ENCODE data around the gene RNASET2. TPM values are rescaled to one million over a fixed set of nuclear protein-coding genes. Genes with fewer than 3 reads are reported as not detected.

The RNASET2 gene
- total and polyA plus RNA-seq, 10 of the 15 experiments (the other 5 are each of a cell fraction or from before 2014, with no cell fraction given), result 5.5 to 225 (median 50.2) TPM

DNA sequence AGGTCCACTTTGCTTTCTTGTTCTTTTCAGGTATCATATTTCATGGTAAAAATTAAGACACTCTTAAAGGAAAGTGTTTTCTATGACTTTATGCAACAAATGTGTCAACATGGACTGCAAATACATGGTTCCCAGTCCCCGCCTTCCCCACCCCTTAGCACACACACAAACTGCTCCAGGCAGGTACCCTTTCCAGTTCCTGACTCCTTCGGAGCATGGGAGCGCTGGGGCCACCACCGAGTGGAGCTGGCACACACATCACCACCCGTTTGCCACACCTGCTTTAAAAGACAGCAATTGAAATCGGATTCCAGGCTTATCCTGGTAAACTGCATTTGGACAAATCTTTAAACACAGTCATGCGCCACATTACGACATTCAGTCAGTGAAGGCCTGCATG lies 22.2 kb downstream of the RNASET2 start:
- 94% methylated on average over 8 of the region's 8 CpGs for WGBS (ENCODE audit: insufficient coverage, insufficient replicate concordance, low lambda C conversion rate, missing lambda C conversion rate)
- H3K9ac ChIP-seq (ENCODE audit: control insufficient read depth, insufficient read depth, low read length), result no peak overlapping the region
- BruUV-seq (replicated peaks), result no TSS peak

More for the DNA sequence above, 22.2 kb downstream of the RNASET2 start:
- FAIRE-seq (no peak), DNase-seq (ENCODE audit: low read depth, low spot score) (no peak), ATAC-seq (no peak)
- no peaks in the 10 kb centered on the region for H3K9me3 ChIP-seq (replicated peaks; ENCODE audit: control insufficient read depth, insufficient read depth, low read length)
- no peaks in the 10 kb centered on the region for H3K4me1 ChIP-seq (ENCODE audit: control insufficient read depth, insufficient read depth, low read length)
- ChIA-PET RAD21 (ENCODE audit: unreplicated experiment) (interaction anchor here (0.9 to 1.6 kb wide), 2 partner anchors 19 to 55 kb away, joined by 3 to 4 read pairs; no protein-coding TSS in a partner anchor), POLR2A (no interaction called here), SMC1A (ENCODE audit: uncharacterized antibody, unreplicated experiment) (interaction anchor here (1.2 to 2.0 kb wide), 3 partner anchors 23 to 205 kb away, joined by 3 to 11 read pairs (median 3); partner anchors contain the start of gene RNASET2), CTCF (no interaction called here)
- H4K20me1 ChIP-seq (ENCODE audit: control insufficient read depth, insufficient read depth), result peaks cover 3% of the 10 kb centered on the region; the same call in 1 of the 2 replicates
- TF ChIP-seq BMI1 (IDR thresholded peaks at IDR 0.05; ENCODE audit: borderline replicate concordance) (no peak), SREBF1 (IDR thresholded peaks at IDR 0.05; ENCODE audit: low read length) (no peak), TCF12 (IDR thresholded peaks at IDR 0.05; ENCODE audit: low read depth, low read length) (no peak), CREM (IDR thresholded peaks at IDR 0.05; ENCODE audit: low read depth) (no peak), WRNIP1 (IDR thresholded peaks at IDR 0.05; ENCODE audit: borderline replicate concordance, low read depth, low read length) (no peak), RAD51 (IDR thresholded peaks at IDR 0.05) (no peak), ZNF384 (IDR thresholded peaks at IDR 0.05; ENCODE audit: borderline replicate concordance, low read depth, low read length) (no peak), CREB1 (IDR thresholded peaks at IDR 0.05; ENCODE audit: low read depth) (no peak), RAD21 (IDR thresholded peaks at IDR 0.05; ENCODE audit: insufficient read depth, low read depth, low read length) (no peak), EZH2 (IDR thresholded peaks at IDR 0.05; ENCODE audit: borderline replicate concordance, control insufficient read depth, low read depth, low read length) (no peak), JUND (IDR thresholded peaks at IDR 0.05; ENCODE audit: low read depth, low read length) (no peak), KLF5 (IDR thresholded peaks at IDR 0.05; ENCODE audit: partially characterized antibody) (no peak), CBX3 (IDR thresholded peaks at IDR 0.05; ENCODE audit: borderline replicate concordance, low read depth) (no peak), ATF7 (IDR thresholded peaks at IDR 0.05; ENCODE audit: low read depth) (no peak), BRCA1 (IDR thresholded peaks at IDR 0.05; ENCODE audit: low read depth, low read length) (no peak)
- TF ChIP-seq, protein P1, sequence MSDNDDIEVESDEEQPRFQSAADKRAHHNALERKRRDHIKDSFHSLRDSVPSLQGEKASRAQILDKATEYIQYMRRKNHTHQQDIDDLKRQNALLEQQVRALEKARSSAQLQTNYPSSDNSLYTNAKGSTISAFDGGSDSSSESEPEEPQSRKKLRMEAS (IDR thresholded peaks at IDR 0.05; ENCODE audit: low read depth, low read length), result no peak
- TF ChIP-seq, protein P2, sequence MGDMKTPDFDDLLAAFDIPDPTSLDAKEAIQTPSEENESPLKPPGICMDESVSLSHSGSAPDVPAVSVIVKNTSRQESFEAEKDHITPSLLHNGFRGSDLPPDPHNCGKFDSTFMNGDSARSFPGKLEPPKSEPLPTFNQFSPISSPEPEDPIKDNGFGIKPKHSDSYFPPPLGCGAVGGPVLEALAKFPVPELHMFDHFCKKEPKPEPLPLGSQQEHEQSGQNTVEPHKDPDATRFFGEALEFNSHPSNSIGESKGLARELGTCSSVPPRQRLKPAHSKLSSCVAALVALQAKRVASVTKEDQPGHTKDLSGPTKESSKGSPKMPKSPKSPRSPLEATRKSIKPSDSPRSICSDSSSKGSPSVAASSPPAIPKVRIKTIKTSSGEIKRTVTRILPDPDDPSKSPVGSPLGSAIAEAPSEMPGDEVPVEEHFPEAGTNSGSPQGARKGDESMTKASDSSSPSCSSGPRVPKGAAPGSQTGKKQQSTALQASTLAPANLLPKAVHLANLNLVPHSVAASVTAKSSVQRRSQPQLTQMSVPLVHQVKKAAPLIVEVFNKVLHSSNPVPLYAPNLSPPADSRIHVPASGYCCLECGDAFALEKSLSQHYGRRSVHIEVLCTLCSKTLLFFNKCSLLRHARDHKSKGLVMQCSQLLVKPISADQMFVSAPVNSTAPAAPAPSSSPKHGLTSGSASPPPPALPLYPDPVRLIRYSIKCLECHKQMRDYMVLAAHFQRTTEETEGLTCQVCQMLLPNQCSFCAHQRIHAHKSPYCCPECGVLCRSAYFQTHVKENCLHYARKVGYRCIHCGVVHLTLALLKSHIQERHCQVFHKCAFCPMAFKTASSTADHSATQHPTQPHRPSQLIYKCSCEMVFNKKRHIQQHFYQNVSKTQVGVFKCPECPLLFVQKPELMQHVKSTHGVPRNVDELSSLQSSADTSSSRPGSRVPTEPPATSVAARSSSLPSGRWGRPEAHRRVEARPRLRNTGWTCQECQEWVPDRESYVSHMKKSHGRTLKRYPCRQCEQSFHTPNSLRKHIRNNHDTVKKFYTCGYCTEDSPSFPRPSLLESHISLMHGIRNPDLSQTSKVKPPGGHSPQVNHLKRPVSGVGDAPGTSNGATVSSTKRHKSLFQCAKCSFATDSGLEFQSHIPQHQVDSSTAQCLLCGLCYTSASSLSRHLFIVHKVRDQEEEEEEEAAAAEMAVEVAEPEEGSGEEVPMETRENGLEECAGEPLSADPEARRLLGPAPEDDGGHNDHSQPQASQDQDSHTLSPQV (IDR thresholded peaks at IDR 0.05), result no peak
- no peaks in the 10 kb centered on the region for H3K27me3 ChIP-seq (replicated peaks in 1 of 2; ENCODE audit: control insufficient read depth in 2 of 2, insufficient read depth in 2 of 2, low read length in 1 of 2)
- intact Hi-C loops (cut with micrococcal nuclease; ENCODE audit: unreplicated experiment), result no loop called here
- H3K36me3 ChIP-seq (ENCODE audit: control insufficient read depth in 2 of 2, insufficient read depth in 2 of 2, low read length in 1 of 2), result peaks cover 39 to 66% of the 10 kb centered on the region in 2 experiments
- H3K27ac ChIP-seq (ENCODE audit: control insufficient read depth, insufficient read depth), result no peak overlapping the region
- H3K4me2 ChIP-seq (ENCODE audit: control insufficient read depth, insufficient read depth), result no peak overlapping the region
- no peak overlapping the region for H3K4me3 ChIP-seq
- no peak overlapping the region for H2AFZ ChIP-seq (ENCODE audit: control insufficient read depth, low read depth, low read length)
- in situ Hi-C loops (cut with MboI), result no loop called here
- H3K79me2 ChIP-seq (ENCODE audit: control insufficient read depth, insufficient read depth, low read length), result no peaks in the 10 kb centered on the region

All from GM12878 (cell line).